CD4-positive, alpha-beta T cell treated with Interleukin-4 for 1 hour (primary cell): ENCODE measurements around the gene ECI2.
"Not testable (repeated sequence)": the region's sequence is repeated elsewhere in the genome, so short reads cannot be mapped to it uniquely, and the experiment has no call there.

Experiments
- DNase-seq, 2 donors: peaks; one replicate each; pipeline ENCODE4 v3.0.0-alpha.2; 2020 to 2022

ECI2 gene

DNA sequence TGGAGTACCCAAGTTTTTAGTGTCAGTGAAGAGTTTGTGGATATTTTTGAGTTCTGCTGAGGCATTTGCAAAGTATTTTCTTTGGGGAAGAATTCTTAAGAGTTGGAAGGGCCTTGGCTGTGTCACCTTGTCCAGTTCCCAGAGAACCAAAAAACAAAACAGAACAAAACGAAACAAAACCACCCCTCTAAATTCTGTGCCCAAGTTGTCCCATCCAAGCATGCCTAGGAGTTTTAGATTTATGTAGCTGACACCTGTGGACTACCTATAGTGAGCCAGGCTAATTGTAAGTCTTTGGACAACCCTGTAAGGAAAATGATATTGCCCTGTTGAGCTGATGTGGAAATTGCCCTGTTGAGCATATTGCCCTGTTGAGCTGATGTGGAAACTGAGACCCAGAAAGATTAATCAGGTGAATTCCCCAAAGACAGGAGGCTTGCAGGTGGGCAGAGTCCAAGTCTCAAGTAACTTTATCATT, 1.0 kb upstream of the ECI2 start:
- DNase-seq, result no peak

DNA sequence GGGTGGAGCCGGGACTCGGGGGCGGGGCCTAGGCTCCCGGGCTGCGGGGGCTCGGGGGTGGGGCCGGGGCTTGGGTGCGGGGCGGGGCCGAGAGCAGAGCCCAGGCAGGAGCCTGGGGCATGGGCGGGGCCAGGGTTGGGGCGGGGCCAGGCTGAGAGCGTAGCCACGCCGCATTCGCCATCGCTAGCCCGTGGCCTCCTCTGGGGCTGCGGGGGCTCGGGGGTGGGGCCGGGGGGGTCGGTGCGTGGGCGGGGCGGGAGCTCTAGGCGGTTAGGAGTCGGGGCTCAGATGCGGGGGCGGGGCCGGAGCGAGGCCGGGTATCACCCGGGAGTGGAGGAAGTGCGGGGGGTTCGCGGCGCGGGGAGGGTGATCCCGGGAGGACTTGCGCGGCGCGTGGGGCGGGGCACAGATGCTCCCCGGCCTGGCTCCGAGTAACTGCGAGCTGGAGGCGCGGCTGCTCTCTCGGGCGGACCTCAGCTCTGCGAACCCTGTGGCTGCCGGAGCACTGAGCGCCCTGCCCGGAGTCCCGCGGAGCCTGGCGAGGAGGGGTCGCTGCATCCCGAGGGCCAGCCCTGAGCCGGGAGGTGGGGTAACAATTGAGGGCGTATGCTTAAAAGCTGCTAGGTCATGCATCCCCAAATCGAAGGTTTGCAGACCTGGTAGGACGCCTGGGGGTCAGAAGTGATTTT, 434 bp upstream of the ECI2 start:
- peak; percentile 95 to 96 for DNase-seq

DNA sequence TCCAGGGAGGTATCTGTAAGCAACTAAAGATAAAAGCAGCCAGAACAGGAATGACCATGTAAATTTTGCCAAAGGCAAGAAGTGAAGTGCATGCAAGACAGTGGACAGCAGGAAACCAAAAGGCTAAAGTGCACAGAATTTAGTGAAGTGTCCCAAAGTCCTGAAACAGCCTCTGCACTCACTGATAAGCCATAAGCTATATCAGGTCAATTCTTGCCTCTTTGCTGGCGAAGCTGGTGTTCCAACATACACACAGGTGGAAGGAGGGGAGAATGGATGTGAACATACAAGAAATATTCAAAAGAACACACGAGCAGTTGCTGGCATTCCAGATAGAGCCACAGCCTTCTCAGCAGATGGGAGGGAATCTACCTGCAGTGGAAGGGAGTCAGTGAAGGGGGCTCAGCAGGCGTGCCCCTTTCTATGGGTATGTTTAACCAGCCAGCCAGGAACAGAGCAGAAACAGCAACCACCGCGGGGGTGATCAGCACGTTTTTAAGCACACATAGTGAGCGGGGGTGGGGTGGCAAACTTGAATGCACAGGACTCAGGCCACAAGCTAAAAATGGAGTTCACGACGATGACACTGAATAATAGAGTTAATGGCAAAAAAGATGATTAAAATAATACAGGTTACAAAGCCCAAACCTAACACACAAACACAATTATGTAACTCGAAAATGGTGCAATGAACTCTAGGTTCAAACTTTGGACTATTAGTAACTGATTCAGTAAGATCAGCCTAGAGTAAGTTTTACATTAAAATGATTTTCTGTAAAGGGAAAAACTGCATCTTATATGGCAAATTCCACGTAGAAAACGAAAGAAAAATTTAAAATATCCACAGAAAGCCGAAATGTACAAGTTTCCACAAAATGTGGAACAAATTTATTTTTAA, 1.2 kb downstream of the ECI2 start:
- peak in 1 of 2 donors; percentile 19 for DNase-seq

DNA sequence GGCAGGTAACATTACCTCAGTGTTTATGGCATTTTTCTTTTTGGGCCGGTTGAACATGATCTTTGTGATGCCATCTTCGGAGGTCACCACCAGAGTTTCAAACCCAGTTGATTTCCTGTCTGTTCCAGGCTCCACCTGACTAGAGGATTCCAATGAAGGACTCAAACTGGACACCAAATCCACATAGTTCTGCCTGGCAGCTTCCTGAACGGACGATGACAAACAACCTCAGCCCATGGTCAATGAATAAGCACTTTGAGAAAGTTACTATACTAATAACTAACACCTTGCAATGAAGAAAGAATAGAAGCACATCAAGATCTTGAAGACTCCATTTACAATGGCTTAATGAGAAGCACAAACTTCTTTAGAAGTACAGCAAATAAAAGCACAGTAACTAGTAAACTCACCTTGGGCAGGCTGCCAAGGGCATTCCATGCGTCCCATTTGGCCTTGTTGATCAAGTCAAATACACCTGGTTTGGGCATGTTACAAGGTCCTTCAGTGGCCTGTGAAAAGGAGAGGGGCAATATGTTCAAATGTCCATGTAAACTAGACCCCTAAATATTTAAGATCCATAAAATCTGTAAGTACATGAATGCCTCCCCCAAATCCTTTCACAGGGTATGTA, 4.9 kb downstream of the ECI2 start:
- no peak for DNase-seq

DNA sequence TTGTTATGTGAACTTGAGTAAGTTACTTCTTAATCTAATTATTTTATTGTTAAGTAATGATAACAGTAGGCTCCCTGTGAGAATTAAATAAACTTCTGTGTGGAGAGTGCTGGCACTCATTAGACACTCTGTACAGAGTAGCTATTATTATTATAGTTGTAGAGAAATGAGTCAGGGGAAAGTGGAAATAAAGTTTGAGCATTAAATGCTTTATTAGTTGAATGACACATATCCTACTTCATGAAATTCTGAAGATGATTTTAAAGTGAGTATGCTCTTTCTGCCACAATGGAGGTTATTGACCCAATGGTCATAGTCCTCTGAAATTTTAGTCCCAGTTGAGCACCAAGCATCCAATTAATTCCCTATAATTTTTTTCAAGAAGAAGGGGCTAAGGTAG, 5.9 kb downstream of the ECI2 start:
- no peak for DNase-seq

DNA sequence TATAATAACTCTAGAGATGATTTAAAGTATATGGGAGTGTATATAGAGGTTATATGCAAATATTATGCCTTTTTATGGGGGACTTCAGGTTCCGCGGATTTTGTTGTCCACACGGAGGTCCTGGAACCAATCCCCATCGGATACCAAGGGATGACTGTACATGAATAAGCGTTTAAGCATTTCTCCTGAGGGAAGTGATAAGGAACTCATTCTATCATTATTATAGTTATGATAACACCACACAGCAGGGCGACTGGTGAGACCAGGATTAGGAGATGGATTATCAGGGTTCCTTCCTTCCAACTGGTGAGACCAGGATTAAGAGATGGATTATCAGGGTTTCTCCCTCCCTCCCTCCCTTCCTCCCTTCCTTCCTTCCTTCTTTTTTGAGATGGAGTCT, 6.6 kb downstream of the ECI2 start:
- DNase-seq, result no peak

DNA sequence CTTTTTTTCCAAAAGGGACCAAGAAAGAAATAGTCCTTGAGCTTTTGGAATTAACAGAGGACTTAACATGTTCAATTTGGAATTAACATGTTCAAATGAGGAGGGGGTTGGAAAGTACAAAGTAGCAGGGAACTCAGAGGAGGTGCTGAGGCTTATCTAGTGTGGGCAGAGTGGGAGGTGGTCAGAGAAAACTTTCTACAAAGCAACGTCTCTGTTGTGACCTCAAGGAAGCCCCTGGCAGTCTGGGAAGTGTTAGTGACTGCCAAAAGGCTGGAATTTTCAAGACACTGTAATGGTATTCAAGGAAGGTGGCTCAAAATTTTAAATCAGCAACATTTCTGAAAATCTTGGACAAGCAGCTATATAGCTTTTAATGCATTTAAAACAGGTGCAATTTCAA, 7.3 kb downstream of the ECI2 start:
- no peak for DNase-seq

DNA sequence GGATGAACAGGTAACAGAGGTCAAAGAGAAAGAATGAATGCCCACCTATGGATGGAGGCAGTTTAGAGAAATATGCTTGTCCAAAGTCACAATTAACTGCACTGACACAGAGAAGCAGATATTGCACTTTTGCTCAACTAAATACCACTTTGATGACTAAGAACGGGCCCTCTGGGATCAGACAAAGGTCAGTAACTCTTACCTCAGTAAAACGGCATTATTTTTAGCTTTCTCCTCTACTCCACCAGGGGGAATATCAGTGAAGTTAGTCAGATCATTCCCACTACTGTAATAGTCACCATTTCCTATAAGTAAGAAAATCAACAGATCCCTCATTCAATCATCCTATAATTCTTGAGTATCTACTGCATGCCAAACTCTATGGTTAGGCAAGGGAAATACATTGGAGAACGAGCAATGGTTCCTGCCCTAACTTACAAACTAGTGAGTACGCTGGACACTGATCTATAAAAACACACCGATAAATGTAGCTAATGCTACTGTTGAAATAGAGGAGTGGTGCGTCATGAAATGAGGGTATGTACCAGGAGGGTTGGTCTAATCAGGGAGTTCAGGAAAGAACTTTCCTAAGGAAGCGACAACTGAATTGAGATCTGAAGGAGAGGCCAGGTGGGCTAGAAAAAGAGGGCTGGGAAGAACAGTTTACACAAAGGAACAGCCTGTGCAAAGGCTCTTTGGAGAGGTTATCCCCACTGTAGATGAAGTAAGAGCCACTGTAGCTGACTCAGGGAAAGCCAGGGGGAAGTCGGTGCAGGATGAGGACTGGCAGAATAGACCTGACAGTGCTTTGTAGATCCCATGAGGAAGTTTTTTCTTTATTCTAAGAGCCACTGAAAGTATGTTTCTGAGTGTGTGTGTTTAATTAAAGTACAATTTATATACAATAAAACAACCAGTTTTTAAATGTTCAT, 9.2 kb downstream of the ECI2 start:
- DNase-seq, result no peak

DNA sequence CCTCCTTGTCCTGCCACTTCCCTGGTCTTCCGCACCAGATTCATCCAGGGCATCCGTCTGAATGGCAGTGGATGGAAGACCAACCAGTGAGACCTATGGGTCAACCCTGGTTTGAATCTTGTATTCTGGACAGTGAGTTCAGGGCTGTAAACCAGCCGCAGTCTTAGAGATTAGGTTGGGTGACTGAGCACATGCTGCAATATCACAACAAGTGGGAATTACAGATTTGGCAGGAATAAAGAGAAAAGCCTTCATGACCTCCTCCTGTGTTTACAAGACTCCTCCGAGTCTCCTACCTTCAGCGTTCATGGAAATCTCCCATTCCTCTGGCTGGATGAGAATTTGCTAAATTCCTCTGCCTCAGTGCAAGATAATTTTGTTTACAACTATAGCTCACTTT, 9.9 kb downstream of the ECI2 start:
- DNase-seq, result no peak

DNA sequence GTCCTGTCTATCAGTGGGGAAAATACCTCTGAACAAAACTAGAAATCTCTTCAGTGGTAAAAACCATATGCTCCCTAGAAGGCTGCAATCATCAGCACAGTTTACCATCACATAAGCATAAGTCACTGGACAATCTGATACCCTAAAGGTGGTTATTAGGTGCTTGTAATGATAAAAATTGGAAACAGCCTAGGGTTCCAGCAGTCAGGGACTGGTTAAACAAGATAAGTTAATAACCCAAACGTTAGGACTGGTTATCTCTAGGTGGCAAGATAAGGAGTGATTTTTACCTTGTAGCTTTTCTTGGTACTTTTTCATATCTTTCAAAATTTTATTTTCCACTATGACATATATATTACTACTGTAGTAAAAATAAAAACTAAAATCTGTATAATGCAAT, 11.0 kb downstream of the ECI2 start:
- DNase-seq, result no peak

DNA sequence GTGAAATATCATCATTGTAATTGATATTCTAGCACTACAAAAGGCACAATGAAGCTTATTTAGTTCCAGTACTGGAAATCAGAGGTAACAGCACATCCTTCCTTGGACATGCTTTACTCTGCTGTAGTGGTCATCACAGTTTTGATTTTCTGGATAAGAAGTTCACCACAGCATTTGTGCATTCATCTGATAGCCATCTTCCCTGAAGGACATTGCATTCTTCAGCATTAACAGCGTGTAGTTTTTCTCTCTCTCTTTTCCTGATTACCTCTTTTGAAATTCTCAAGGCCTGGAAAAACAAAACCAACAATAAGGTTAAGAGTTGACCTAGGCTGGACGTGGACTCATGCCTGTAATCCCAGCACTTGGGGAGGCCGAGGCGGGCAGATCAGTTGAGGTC, 19.6 kb downstream of the ECI2 start:
- DNase-seq, result no peak

DNA sequence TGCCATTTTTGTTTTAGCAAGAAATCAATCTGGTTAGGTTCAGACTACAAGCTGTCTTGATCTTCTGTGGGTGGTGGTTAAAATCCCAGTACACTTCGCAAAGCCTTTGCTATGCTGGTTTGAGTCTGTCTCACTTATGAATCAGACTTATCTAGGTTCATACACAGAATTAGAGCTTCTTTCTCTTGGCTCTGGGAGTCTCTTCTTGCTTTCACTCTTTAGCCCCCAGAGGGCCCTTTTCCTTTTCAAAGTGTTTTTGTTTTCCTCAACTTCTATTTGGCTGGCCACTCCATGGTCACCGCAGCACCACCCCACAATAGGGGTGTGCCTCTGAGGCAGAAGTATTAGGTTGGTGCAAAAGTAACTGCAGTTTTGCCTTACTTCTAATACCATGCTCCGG, 21.3 kb downstream of the ECI2 start:
- no peak for DNase-seq

DNA sequence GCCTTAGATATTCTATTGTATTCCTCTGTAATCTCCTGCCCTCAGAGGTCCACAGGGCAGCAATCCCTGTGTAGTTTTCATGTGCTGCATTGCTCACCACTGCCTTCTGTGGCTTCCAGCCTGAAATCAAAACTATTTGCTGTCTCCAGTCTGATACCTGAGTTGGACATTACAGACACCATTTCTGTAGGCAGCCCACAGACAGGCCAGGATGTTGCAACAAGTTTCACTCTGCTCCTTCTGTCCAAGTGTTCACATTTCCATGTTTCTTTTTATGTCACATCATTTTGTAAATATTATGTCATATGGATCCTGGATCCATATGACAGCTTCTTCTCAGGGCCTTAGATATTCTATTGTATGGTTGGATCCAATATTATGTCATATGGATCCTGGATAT, 21.7 kb downstream of the ECI2 start:
- no peak for DNase-seq

DNA sequence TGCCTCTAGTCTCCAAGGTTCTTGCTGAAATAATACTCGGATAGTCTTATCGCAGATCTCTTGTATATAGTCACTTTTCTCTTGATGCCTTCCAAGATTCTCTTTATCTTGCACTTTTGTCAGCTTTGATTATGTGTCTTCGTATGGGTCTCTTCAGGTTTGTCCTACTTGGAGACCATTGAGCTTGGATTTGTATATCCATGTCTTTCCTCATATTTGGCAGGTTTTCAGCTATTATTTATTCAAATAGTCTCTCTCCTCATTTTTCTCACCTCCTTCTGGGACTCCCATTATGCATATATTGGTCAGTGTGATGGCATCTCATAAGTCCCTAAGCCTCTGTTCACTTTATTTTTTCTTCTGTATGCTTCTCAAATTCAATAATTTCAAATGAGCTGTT, 23.0 kb downstream of the ECI2 start:
- no peak for DNase-seq

DNA sequence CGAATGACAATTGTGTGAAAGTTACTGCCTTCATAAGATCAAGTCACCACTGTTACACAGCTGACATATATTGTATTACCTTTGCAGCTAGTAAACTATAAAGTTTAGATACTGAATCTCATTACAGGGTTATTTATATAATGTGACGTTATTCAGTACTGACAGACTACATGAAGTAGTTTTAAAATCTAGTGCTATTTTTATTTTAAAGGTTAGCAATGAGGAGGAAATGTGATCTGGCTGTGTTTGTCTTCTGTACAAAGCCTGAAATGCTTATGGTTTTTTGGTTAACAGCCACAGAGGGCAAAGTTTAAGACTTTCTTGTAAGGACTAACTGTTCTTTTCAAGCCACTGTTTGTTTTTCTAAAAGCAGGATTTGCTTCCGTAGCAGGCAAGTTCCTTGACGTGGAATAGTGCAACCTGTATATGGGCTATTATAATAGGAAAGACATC, 26.0 kb downstream of the ECI2 start:
- DNase-seq, result not testable (repeated sequence)

DNA sequence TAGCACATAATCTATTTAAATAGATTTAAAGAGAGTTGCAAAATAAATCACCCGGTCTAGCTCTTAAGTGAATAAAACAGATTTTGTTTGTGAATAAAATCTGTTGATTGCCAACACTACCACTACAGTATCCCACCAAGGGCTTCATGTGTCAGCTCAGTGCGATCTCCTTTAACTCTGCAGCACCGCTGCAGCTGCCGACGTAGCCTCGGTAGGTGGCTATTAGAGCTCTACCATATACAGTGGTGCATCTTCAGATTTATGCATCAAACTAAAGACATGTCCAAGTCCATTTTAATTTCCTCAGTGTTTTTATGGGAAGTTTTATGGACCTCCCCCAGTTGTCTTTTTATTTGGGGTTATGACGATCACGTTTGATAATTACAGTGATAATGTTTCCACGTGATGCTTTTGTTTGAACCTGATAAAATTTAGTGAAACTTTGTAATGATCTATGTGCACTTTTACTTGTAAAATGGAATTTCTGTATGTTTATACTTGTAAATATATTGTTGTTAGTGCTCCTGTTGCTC, 26.7 kb downstream of the ECI2 start:
- DNase-seq, result no peak

DNA sequence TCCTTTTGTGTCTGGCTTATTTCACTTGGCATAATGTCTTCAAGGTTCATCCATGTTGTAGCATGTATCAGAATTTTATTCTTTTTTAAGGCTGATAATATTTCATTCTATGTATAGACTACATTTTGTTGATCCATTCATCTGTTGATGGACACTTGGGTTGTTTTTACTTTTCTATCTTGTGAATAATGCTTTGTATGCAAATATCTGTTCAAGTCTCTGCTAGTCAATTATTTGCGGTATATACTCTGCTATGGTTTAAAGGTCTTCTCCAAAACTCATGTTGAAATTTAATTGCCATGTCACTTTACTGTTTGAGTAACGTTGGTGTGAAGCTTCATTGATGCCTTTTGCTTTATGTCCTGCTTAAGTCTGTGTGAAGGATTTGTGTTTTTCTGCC, 27.5 kb downstream of the ECI2 start:
- no peak for DNase-seq

DNA sequence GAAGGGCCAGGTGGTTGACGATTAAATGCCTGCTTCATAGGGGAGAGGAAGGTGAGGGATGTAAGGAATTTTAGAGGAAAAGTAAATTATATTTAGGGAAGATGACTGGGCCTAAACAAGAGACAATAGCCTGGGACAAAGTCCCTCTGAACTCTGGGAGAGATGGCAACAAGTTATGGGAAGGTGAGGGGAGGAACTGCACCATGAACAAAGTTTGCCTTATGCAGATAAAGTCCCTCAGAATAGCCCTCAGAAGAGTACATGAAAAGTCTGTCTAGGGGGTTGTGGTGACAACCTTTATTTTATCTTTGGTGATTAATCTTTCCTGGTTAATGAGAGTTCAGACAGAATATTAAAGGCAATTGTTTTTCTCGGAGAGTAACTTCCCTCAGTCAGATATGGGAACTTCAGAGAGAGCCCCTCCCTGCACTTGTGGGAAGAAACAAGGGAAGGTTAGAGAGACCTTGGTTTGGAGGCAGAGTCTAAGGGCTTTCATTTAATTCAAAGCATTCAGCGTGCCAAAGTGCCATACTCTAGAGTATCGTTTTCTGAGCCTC, 29.3 kb downstream of the ECI2 start:
- DNase-seq, result no peak

DNA sequence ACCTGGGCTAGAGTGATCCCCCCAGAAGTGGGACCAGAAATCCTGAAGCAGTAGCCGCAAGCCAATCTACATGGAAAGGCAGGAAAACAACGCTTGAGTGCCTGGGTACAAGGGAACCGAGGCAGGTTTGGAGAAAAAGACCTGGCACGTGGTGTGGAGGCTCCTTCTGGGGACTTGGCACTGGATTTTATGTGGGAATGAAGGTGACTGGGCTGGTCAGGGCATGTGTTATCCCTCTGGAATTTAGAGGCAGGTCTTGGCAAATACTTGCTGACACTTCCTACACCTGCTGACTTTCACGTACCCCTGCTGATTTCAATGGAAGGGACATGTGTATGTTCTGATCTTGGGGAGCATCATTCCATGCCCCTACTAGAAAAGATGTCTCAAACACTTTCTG, 31.4 kb downstream of the ECI2 start:
- no peak for DNase-seq

DNA sequence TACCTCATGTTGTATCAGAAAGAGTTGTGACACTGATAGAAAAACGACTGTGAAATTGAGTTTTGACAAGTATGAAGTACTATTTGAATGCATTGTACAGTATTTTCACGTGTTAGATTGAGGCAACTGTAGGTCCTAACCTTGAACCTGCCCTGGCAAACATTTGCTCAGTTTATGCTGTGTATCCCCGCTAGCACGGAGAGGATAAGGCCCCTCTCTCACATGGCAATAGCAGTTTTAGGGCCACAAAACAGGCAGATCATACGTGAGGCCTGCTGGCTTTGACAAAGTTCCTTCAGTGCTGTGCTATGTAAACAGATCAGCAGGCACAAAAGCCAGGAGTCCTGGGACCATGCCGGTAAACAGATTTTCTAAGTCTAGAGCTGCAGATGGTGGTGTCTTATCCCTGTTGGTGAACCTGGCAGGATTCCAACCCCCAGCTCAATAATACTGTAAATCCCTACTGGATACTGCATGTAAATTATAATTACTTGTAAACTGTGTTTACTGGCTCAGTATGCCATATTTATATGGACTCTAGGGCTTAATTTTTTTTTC, 32.6 kb downstream of the ECI2 start:
- DNase-seq, result no peak

DNA sequence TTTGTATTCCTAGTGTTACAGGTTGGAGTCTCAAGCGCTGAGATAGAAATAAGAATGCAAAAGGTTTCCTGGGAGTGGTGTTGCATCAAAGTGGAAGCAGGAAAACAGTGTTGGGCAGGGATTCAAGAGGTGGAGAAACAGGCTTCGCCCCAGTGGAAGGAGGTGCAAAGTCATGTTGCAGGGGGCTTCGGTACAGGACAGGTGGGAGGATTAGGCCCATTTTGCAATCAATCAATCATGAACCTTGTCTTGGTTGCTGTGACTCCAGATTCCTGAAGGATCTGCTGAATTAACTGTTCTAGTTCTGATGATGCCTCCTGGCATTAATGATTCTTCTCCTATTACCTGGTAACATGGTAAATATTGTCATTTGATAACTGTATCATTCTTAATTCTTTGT, 34.1 kb downstream of the ECI2 start:
- DNase-seq, result no peak

DNA sequence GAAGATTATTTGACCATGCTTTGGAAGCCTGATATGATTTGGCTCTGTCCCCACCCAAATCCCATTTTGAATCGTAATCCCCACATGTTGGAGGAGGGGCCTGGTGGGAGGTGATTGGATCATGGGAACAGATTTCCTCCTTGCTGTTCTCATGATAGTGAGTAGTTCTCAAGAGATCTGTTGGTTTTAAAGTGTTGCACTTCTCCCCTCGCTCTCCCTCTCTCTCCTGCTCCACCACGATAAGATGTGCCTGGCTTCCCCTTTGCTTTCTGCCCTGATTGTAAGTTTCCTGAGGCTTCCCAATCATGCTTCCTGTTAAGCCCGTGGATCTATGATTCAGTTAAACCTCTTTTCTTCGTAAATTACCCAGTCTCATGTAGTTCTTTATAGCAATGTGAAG, 34.7 kb downstream of the ECI2 start:
- no peak for DNase-seq
